Lower leg skin (tissue), 3 donors: ENCODE data around the gene CAPN13.

Source experiments
- CTCF ChIP-seq, 3 donors: fragments of 450-650 bp; IDR thresholded peaks; one replicate each; pipeline ENCODE4 v1.5.1; 2016; ENCODE audit warnings: antibody characterized with exemption in 3 of 3, mild to moderate bottlenecking in 3 of 3, moderate library complexity in 2 of 3
- POLR2A ChIP-seq, 2 donors: fragments of 450-650 bp; IDR thresholded peaks; one replicate each; pipeline ENCODE4 v1.6.1; 2016 to 2017; ENCODE audit warnings: antibody characterized with exemption in 2 of 2, mild to moderate bottlenecking in 1 of 2, moderate library complexity in 1 of 2

GRCh38 chr2:30691091-30691947, 115.9 kb downstream of the CAPN13 start:
- TF ChIP-seq CTCF (IDR thresholded peaks at IDR 0.05) (no peak), POLR2A (IDR thresholded peaks at IDR 0.05) (no peak)
